T-cell (primary cell): Measurements from ENCODE around the gene CD84. TPM values are rescaled to one million over a fixed set of nuclear protein-coding genes. Genes with fewer than 3 reads are reported as not detected.

Experiments used
- ATAC-seq, 4 experiments: fragments of 200-7000 bp in 3 of 4; fragments of 150-1000 bp in 1 of 4; cut with Tn5 transposase; replicated peaks in 1 of 4; 1 replicate in 3 of 4; 2 replicates in 1 of 4; pipeline ENCODE4 v1.10.0; 2021; ENCODE audit warnings: moderate library complexity in 3 of 4, mild to moderate bottlenecking in 2 of 4, moderate number of reproducible peaks in 1 of 4
- CTCF ChIA-PET, 2 donors: fragments of 300-600 bp; sonication (Branson Sonifier 250); formaldehyde crosslinking; loops; one replicate each; lab custom pipeline; 2022; ENCODE audit warnings: antibody characterized with exemption in 2 of 2; lab: Charles Lee
- POLR2A ChIA-PET, 2 donors: fragments of 300-600 bp; sonication (Branson Sonifier 250); formaldehyde crosslinking; loops; one replicate each; lab custom pipeline; 2022; ENCODE audit warnings: antibody characterized with exemption in 2 of 2; lab: Charles Lee
- DNase-seq, 35 experiments: peaks; one replicate each; pipeline versions ENCODE4 v3.0.0 to v3.0.0-alpha.2; 2013 to 2023
- H3K27ac ChIP-seq: one replicate; pipeline ENCODE4 v1.5.1; 2013; ENCODE audit warnings: low read length
- H3K27me3 ChIP-seq, 2 experiments: replicated peaks in 1 of 2; 1 replicate in 1 of 2; 2 replicates in 1 of 2; pipeline versions ENCODE4 v1.6.1 to v1.7.0; 2013; ENCODE audit warnings: low read length in 1 of 2, mixed read lengths in 1 of 2; ENCODE audit not compliant: control insufficient read depth in 2 of 2, insufficient read depth in 2 of 2; ENCODE audit errors: extremely low read depth in 1 of 2
- H3K36me3 ChIP-seq, 2 donors: 1 replicate in 1 of 2; 2 replicates in 1 of 2; pipeline versions ENCODE4 v1.6.1 to v1.7.0; 2013; ENCODE audit warnings: low read length in 1 of 2; ENCODE audit not compliant: control insufficient read depth in 2 of 2, insufficient read depth in 1 of 2; ENCODE audit errors: extremely low read depth in 1 of 2
- H3K4me1 ChIP-seq, 2 experiments: 1 replicate in 1 of 2; 2 replicates in 1 of 2; pipeline versions ENCODE4 v1.6.1 to v1.7.0; 2013; ENCODE audit warnings: low read length in 2 of 2, mixed read lengths in 1 of 2; ENCODE audit not compliant: insufficient read depth in 2 of 2, control insufficient read depth in 1 of 2; ENCODE audit errors: extremely low read depth in 1 of 2
- H3K4me3 ChIP-seq, 2 donors: 1 replicate in 1 of 2; 2 replicates in 1 of 2; pipeline versions ENCODE4 v1.5.1 to v1.7.0; 2013; ENCODE audit warnings: mild to moderate bottlenecking in 2 of 2, low read length in 1 of 2, moderate library complexity in 1 of 2; ENCODE audit not compliant: control insufficient read depth in 1 of 2; ENCODE audit errors: extremely low read depth in 1 of 2
- H3K9me3 ChIP-seq: 2 replicates; pipeline ENCODE4 v1.7.0; 2013
- H3K27ac Mint-ChIP-seq, 2 donors: one replicate each; pipeline ENCODE4 v1.8.0; 2020 to 2021; ENCODE audit warnings: mild to moderate bottlenecking in 2 of 2, mixed read lengths in 2 of 2
- H3K27me3 Mint-ChIP-seq, 2 donors: one replicate each; pipeline ENCODE4 v1.8.0; 2021 to 2022; ENCODE audit warnings: mixed read lengths in 2 of 2
- H3K36me3 Mint-ChIP-seq: one replicate; pipeline ENCODE4 v1.8.0; 2021; ENCODE audit warnings: mixed read lengths
- H3K4me1 Mint-ChIP-seq, 3 donors: one replicate each; pipeline ENCODE4 v1.8.0; 2020 to 2022; ENCODE audit warnings: mixed read lengths in 3 of 3, mild to moderate bottlenecking in 1 of 3
- H3K4me3 Mint-ChIP-seq, 3 donors: one replicate each; pipeline ENCODE4 v1.8.0; 2020 to 2022; ENCODE audit warnings: mild to moderate bottlenecking in 3 of 3, mixed read lengths in 3 of 3, moderate library complexity in 3 of 3
- H3K9me3 Mint-ChIP-seq, 3 donors: one replicate each; pipeline ENCODE4 v1.8.0; 2020 to 2022; ENCODE audit warnings: mixed read lengths in 3 of 3
- WGBS: methylation state at CpG from one replicate; pipeline ENCODE4 v1.1.5; 2013; ENCODE audit warnings: missing lambda C conversion rate; ENCODE audit not compliant: insufficient coverage; 5-methylcytosine and 5-hydroxymethylcytosine counted together
- total RNA-seq, 35 experiments: library from RNA in 6 of 35; stranded (reverse) in 6 of 35; fragments of 120-200 nt in 1 of 35; gene quantifications; one replicate each; pipeline versions ENCODE4 v1.2.1 to v1.2.4 and lab custom pipeline; 2013 to 2026

CD84 gene
- total RNA-seq, 5 donors from 2014 or later (not counting 1 experiment from before 2014, with no cell fraction given) = 47.5 to 97.4 (median 51.8) TPM

DNA sequence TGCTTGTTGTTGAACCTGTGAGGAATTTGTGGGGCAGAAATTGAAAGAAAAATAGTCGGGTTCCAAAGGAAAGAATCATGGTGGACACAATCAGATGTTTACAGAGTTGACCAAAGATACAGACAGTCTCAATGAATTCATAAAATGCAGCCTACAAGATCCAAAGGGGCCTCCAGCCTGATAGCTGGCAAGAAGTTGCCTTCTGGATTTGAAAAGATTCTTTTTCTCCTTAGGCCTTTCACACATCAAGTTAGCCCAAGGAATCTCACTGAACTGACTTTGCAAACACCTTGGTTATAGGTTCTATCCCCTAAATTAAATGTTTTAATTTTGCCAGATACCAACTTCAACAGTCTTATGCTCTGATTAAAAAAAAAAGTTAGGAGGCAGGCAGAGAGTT lies 46.0 kb upstream of the CD84 start:
- H3K27me3 Mint-ChIP-seq = no peaks in the 10 kb centered on the region
- peak overlapping the region in 1 of 3 donors; percentile 16 for H3K4me3 Mint-ChIP-seq
- Histone ChIP-seq H3K27me3 (no peaks in the 10 kb centered on the region), H3K4me1 (peaks cover 56 to 76% of the 10 kb centered on the region in 2 experiments), H3K36me3 (peaks cover 4 to 13% of the 10 kb centered on the region in 2 donors), H3K27ac (peak overlapping the region; percentile 95), H3K9me3 (no peaks in the 10 kb centered on the region), H3K4me3 (no peak overlapping the region)
- peaks cover 0 to 3% (median 3%) of the 10 kb centered on the region in 3 donors for H3K9me3 Mint-ChIP-seq
- WGBS = no CpG with 5 or more reads among the region's 1 CpG
- ATAC-seq (no peak), DNase-seq (no peak)
- CTCF ChIA-PET = no interaction called here
- peaks cover 61% of the 10 kb centered on the region for H3K36me3 Mint-ChIP-seq
- peaks cover 95 to 96% (median 95%) of the 10 kb centered on the region in 3 donors for H3K4me1 Mint-ChIP-seq
- peak overlapping the region; percentile 96 to 98 for H3K27ac Mint-ChIP-seq
- POLR2A ChIA-PET = interaction anchor here (0.7 kb wide), 2 partner anchors 50 to 688 kb away, joined by 3 to 4 read pairs; no protein-coding TSS in a partner anchor

GRCh38 chr1:160624464-160624863 lies 45.2 kb upstream of the CD84 start:
- H3K27ac ChIP-seq = peak overlapping the region; percentile 95
- peaks cover 0 to 3% (median 3%) of the 10 kb centered on the region in 3 donors for H3K9me3 Mint-ChIP-seq
- peaks cover 64% of the 10 kb centered on the region for H3K36me3 Mint-ChIP-seq
- DNase-seq = no peak
- WGBS = no CpG with 5 or more reads among the region's 3 CpGs
- H3K27me3 Mint-ChIP-seq = no peaks in the 10 kb centered on the region
- no peak overlapping the region for H3K4me3 ChIP-seq
- POLR2A ChIA-PET = interaction anchor here (0.5 to 0.6 kb wide), 2 partner anchors 11 to 59 kb away, joined by 7 to 8 read pairs; no protein-coding TSS in a partner anchor
- H3K4me3 Mint-ChIP-seq = peak overlapping the region in 1 of 3 donors; percentile 16
- peaks cover 87 to 94% (median 93%) of the 10 kb centered on the region in 3 donors for H3K4me1 Mint-ChIP-seq
- H3K27me3 ChIP-seq = no peaks in the 10 kb centered on the region
- H3K4me1 ChIP-seq = peaks cover 50 to 67% of the 10 kb centered on the region in 2 experiments
- CTCF ChIA-PET = no interaction called here
- H3K9me3 ChIP-seq = no peaks in the 10 kb centered on the region
- no peak for ATAC-seq
- H3K27ac Mint-ChIP-seq = peak overlapping the region; percentile 96 to 98
- peaks cover 4 to 19% of the 10 kb centered on the region in 2 donors for H3K36me3 ChIP-seq

GRCh38 chr1:160623862-160624261 lies 44.6 kb upstream of the CD84 start:
- peak overlapping the region; percentile 60 for H3K27ac ChIP-seq
- H3K4me1 ChIP-seq = peaks cover 47 to 61% of the 10 kb centered on the region in 2 experiments
- ChIA-PET CTCF (interaction anchor here in 1 of 2 donors (2.5 kb wide), 1 partner anchor 51 kb away, joined by 9 read pairs; no protein-coding TSS in a partner anchor), POLR2A (interaction anchor here (0.6 to 1.0 kb wide), 2 partner anchors 8 to 12 kb away, joined by 3 to 8 read pairs; no protein-coding TSS in a partner anchor)
- DNase-seq = no peak
- Mint-ChIP-seq H3K36me3 (peaks cover 69% of the 10 kb centered on the region), H3K27me3 (no peaks in the 10 kb centered on the region), H3K4me3 (peak overlapping the region in 2 of 3 donors; percentile 16 to 55), H3K4me1 (peaks cover 87 to 94% (median 93%) of the 10 kb centered on the region in 3 donors), H3K9me3 (peaks cover 0 to 3% (median 3%) of the 10 kb centered on the region in 3 donors), H3K27ac (peak overlapping the region; percentile 96 to 98)
- peaks cover under 1% of the 10 kb centered on the region for H3K9me3 ChIP-seq
- ATAC-seq = no peak
- no peaks in the 10 kb centered on the region for H3K27me3 ChIP-seq
- H3K36me3 ChIP-seq = peaks cover 4 to 25% of the 10 kb centered on the region in 2 donors
- WGBS = no CpG with 5 or more reads among the region's 1 CpG
- H3K4me3 ChIP-seq = no peak overlapping the region

DNA sequence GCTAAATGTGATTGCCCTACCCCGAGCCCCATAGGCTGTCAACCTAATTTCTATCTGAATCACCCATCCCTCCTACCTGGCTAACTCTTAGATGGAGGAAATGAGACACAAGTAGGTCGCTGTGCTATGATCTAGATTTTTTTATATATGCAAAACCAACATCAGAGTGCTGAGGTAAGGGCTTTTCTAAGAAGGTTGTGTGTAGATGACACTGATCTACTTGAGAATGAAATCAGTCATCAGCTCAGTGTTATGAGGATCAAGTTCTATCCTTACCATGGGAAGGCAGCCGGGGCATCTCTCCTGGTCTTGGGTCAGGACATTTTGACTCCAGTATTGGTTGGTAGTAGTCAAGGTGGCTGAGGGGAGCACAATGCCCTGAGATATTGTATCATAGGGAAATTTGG lies 43.9 kb upstream of the CD84 start:
- Mint-ChIP-seq H3K4me1 (peaks cover 87 to 92% (median 90%) of the 10 kb centered on the region in 3 donors), H3K27ac (peak overlapping the region; percentile 96 to 98), H3K9me3 (peaks cover 0 to 3% (median 3%) of the 10 kb centered on the region in 3 donors), H3K4me3 (peak overlapping the region; percentile 16 to 67 (median 55)), H3K27me3 (no peaks in the 10 kb centered on the region), H3K36me3 (peaks cover 67% of the 10 kb centered on the region)
- Histone ChIP-seq H3K27me3 (no peaks in the 10 kb centered on the region), H3K36me3 (peaks cover 4 to 31% of the 10 kb centered on the region in 2 donors), H3K9me3 (peaks cover 2% of the 10 kb centered on the region), H3K4me3 (no peak overlapping the region), H3K4me1 (peaks cover 41 to 55% of the 10 kb centered on the region in 2 experiments), H3K27ac (peak overlapping the region; percentile 60)
- ChIA-PET CTCF (interaction anchor here in 1 of 2 donors (0.7 to 2.5 kb wide), 4 partner anchors 11 to 246 kb away, joined by 3 to 9 read pairs (median 3); no protein-coding TSS in a partner anchor), POLR2A (interaction anchor here (0.6 to 1.0 kb wide), 4 partner anchors 9 to 289 kb away, joined by 3 to 4 read pairs (median 3); no protein-coding TSS in a partner anchor)
- ATAC-seq (peak; percentile 60 to 76 (median 72)), DNase-seq (peak in 1 of 35 experiments; percentile 59)
- 33% methylated on average over 1 of the region's 3 CpGs for WGBS

DNA sequence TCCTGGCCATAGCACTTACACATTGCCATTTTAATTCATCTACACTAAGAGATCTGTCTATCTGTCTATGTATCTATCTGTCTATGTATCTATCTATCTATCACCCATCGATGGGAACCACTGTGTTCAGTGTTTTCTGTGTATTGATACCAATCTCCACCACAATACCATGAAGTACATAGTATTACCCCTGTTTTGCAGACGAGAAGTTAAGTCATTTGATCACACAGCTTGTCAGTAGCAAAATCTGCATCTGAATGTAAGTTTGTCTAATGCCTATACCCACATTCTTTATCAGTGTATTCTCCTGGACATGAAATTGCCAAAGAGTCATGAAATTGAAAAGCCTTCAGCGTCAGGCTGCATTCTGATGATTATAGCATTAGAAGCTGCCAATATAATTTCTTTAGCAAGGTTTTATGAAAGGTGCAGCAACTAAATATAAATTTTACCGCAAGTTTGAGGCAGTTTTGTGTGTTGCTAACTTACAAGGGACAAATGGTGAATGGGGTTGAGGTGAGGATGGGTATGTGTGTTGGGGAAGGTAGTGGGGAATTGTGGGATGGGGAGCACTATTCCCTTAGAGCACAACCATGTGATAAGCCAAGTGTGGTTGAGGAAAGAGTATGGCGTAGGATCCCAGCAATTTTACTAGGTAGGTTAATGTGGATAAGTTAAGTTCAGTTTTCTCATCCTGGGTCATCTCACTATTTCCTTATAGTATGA lies 43.4 kb upstream of the CD84 start:
- H3K27me3 ChIP-seq = no peaks in the 10 kb centered on the region
- ChIA-PET CTCF (interaction anchor here (0.7 to 2.5 kb wide), 8 partner anchors 10 to 246 kb away, joined by 3 to 9 read pairs (median 3); partner anchors contain the start of gene SLAMF1 (in 1 of the 2)), POLR2A (interaction anchor here (0.6 to 1.0 kb wide), 5 partner anchors 10 to 290 kb away, joined by 3 to 4 read pairs (median 3); no protein-coding TSS in a partner anchor)
- 77% methylated on average over 2 of the region's 5 CpGs for WGBS
- H3K9me3 ChIP-seq = peaks cover 2% of the 10 kb centered on the region
- no peak overlapping the region for H3K4me3 ChIP-seq
- Mint-ChIP-seq H3K9me3 (peaks cover 0 to 3% (median 3%) of the 10 kb centered on the region in 3 donors), H3K27ac (peak overlapping the region; percentile 96 to 98), H3K4me1 (peaks cover 87 to 92% (median 90%) of the 10 kb centered on the region in 3 donors), H3K36me3 (peaks cover 67% of the 10 kb centered on the region), H3K4me3 (peak overlapping the region in 1 of 3 donors; percentile 16), H3K27me3 (no peaks in the 10 kb centered on the region)
- H3K36me3 ChIP-seq = peaks cover 4 to 33% of the 10 kb centered on the region in 2 donors
- no peak for ATAC-seq
- DNase-seq = no peak
- H3K4me1 ChIP-seq = peaks cover 35 to 51% of the 10 kb centered on the region in 2 experiments
- H3K27ac ChIP-seq = peak overlapping the region; percentile 60
